ENCODE results near the gene RBMXL3.
"Not testable (repeated sequence)": the region's sequence is repeated elsewhere in the genome, so short reads cannot be mapped to it uniquely, and the experiment has no call there.

Gene RBMXL3

DNA sequence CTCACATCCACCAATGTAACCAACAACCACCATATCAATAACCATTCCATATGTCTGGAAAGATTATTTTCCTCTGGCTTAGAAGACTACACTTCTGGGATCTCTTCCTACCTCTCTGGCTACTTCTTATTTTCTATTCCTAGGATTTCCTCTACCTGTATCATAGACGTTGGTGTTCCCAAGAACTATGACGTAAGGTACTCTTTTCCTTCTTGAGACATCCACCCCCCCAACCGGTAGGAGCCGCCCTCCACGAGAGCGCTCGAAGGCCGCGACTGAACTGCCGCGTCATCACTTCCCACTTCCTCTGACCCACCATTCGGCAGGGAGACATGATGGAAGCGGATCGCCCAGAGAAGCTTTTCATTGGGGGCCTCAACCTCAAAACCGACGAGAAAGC is at the start of gene RBMXL3:
RBMXL3 (plus strand) TSS at position 301 of the 400 bp plus-strand sequence; CDS start at position 333, 32 bp downstream.
- DNase-seq = no peak

DNA sequence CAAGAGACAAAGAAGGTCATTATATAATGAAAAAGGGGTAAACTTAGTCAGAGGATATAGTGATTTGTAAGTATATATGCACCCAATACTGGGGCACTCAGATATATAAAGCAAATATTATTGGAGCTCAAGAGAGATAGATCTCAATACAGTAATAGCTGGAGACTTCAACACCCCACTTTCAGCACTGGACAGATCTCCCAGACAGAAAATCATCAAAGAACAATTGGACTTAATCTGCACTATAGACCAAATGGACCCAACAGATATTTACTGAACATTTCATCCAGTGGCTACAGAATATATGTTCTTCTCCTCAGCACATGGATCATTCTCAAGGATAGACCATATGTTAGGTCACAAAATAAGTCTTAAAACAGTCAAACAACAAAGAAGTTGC is 47.2 kb upstream of the RBMXL3 start:
- no peak for DNase-seq

DNA sequence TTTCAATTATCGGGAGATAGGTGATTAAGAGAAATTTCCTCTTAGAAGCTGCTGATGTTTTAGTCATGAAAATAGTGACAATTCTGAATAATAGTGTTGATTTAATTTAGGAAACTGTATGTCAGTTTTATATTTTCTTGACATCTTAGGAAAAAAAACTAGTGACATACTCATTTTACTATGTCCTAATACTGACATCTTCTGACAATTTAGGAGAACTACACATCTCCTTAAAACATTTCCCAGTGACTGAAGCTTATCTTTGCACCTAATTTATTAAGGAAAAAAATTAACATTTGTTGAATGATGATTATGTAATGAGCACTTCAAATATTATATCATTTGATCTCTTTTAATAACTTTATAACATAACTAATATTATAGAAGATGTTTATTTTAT is 42.0 kb upstream of the RBMXL3 start:
- DNase-seq = peak; percentile 0

DNA sequence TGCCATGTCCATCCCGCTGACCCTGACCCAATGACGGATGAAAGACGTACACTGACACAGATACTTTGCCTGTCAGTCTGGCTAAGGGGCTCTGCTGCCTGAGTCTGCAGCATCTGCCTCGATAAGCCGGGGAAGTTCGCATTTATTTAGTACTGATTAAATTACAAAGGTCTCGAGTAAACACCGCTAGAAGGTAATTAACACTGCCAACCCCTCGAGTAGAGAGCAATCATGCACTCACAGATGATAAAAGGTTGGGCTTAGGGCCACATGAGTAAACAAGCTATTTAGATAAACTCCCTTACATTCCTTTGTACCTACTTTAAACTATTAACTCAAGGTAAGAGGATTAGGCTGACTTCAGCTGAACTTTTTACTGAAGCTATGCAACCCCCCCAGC is 16.0 kb upstream of the RBMXL3 start:
- no peak for DNase-seq

- DNase-seq = peak; percentile 28
These were observed 14.7 kb upstream of the RBMXL3 start for GRCh38 chrX:115174548-115174947.

DNA sequence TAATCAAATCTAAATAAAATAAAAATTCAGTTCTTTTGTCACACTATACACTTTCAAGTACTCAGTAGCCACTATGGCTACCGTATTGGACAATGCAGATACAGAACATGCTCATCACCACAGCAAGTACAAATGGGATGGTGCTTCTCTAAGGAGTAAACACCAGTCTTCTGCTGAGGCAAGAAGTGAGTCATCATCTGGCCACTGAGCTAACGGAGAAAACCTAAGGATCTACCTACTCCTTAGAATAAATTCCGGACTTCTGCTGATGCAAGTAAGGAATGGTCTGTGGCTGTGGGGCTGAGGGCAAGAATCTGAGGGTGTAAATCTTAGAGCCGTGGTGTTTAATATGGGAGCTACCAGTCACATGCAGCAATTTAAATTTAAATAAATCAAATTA is 11.3 kb upstream of the RBMXL3 start:
- peak; percentile 6 for DNase-seq

GRCh38 chrX:115178473-115178872 is 10.7 kb upstream of the RBMXL3 start:
- no peak for DNase-seq

- DNase-seq = no peak
These were observed 5.2 kb upstream of the RBMXL3 start for GRCh38 chrX:115183980-115184379.

GRCh38 chrX:115189646-115190635 is 731 bp downstream of the RBMXL3 start:
- no peak for DNase-seq

- no peak for DNase-seq
These were observed 1.7 kb downstream of the RBMXL3 start for GRCh38 chrX:115190636-115191489.

GRCh38 chrX:115191490-115192243 is 2.5 kb downstream of the RBMXL3 start:
- DNase-seq = no peak

DNA sequence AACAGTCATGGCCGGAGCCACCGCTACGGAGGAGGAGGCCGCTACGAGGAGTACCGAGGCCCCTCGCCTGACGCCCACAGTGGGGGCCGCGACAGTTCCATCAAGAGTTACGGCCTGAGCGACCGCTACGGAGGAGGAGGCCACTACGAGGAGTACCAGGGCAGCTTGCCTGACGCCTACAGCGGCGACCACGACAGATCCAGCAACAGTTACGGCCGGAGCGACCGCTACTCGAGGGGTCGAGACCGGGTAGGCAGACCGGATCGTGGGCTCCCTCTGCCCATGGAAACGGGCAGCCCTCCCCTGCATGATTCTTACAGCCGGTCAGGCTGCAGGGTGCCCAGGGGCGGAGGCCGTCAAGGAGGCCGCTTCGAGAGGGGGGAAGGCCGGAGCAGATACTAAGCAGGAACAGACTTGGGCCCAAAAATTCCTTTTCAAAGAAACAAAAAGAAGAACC is 3.1 kb downstream of the RBMXL3 start:
- no peak for DNase-seq

GRCh38 chrX:115204040-115204439 is 14.8 kb downstream of the RBMXL3 start:
- no peak for DNase-seq

- DNase-seq = not testable (repeated sequence)
These were observed 20.3 kb downstream of the RBMXL3 start for GRCh38 chrX:115209547-115209946.

GRCh38 chrX:115214151-115214550 is 24.9 kb downstream of the RBMXL3 start:
- no peak for DNase-seq

DNA sequence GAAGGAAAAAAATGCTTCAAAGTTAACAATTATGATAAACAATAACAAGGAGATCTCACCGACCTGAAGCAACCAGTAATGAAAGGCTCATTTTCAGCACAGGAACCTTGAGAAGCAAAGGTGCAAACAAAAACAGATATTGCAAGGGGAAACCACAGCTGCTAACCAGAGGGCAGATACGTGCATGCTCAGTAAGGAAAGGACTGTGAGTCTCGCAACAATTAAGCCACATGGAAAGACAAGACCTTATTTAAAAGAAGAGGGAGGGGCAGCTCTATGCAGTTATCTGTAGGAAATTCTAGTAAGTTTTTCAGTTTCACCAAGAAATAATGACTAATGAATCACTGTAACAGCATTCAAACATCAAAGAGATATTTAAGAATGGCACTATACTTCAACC is 25.4 kb downstream of the RBMXL3 start:
- DNase-seq = no peak

DNA sequence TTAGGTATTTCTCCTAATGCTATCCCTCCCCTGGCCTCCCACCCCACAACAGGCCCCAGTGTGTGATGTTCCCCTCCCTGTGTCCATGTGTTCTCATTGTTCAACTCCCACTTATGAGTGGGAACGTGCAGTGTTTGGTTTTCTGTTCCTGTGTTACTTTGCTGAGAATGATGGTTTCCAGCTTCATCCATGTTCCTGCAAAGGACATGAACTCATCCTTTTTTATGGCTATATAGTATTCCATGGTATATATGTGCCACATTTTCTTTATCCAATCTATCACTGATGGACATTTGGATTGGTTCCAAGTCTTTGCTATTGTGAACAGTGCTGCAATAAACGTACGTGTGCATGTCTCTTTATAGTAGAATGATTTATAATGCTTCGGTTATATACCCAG is 28.1 kb downstream of the RBMXL3 start:
- DNase-seq = not testable (repeated sequence)

- DNase-seq = peak; percentile 16
These were observed 37.7 kb downstream of the RBMXL3 start for GRCh38 chrX:115226929-115227328.

DNA sequence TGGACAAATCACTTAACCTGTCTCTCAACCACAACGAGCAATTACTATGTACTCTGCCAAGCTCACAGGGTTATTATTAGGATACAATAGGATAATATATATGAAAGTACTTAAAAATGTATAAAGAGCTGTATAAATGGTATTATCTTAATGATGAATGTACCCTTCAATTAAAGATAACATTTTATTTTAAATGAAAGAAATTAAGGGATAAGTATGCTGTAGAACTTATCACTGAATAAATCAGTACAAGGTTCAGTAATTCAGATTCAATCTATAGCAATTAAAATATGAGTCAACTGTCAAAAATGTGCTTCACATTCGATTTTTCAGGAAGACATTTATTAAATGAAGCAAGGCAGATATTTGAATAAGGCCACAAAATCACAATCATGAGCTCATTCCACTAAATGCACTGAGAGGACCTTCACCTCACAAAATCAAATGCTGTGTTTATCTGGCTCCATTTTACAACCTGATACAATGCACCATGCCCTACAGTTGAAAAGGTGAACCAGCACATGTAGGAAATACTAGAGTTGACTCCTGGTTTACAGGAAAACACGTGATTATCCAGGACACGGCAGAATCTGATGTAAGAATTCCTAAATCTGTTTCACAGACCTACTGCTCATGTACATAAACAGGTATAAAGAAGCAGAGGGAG is 40.3 kb downstream of the RBMXL3 start:
- no peak for DNase-seq

GRCh38 chrX:115232933-115233496 is 43.8 kb downstream of the RBMXL3 start:
- DNase-seq = no peak
